HG03460 (cell line): ENCODE results near the gene GNB1.
"Not testable (repeated sequence)": the region's sequence is repeated elsewhere in the genome, so short reads cannot be mapped to it uniquely, and the experiment has no call there.

Experiments
- ATAC-seq: cut with Tn5 transposase; IDR thresholded peaks from one replicate; pipeline ENCODE4 v1.9.1; 2021; ENCODE audit not compliant: unreplicated experiment

GNB1 gene

DNA sequence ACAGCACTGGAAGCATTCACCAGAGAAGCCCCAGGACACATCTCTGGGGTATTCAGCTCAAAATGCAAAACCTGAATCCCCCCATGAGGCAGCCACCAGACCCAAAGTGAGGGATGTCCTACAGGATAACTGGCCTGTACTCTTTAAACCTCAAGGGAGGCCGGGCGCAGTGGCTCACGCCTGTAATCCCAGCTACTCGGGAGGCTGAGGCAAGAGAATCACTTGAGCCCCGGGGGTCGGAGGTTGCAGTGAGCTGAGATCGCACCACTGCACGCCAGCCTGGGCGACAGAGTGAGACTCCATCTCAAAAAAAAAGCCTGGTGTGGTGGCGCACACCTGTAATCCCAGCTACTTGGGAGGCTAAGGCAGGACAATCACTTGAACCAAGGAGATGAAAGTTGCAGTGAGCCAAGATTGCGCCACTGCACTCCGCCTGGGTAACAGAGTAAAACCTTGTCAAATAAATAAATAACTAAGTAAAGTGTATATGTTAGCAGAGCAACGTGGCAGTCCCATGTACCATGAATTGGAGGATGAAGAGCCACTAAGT, 29.1 kb downstream of the GNB1 start:
- not testable (repeated sequence) for ATAC-seq

DNA sequence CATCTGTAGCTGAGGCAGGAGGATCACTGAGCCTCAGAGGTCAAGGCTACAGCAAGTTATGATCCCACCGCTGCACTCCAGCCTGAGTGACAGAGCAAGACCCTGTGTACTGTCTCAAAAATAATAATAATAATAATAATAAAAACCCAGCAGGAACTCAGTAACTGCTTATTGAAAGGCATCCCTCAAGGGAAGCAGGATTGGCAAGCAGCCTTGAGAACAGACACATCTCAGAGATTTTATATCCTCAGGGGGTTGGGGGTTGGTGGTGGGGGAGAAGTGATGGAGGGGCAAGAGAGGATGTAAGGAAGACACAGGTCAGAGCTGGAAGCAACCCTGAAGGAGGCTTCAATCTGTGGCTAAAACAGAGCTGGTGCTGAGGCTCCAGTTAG, 29.6 kb downstream of the GNB1 start:
- ATAC-seq: no peak

DNA sequence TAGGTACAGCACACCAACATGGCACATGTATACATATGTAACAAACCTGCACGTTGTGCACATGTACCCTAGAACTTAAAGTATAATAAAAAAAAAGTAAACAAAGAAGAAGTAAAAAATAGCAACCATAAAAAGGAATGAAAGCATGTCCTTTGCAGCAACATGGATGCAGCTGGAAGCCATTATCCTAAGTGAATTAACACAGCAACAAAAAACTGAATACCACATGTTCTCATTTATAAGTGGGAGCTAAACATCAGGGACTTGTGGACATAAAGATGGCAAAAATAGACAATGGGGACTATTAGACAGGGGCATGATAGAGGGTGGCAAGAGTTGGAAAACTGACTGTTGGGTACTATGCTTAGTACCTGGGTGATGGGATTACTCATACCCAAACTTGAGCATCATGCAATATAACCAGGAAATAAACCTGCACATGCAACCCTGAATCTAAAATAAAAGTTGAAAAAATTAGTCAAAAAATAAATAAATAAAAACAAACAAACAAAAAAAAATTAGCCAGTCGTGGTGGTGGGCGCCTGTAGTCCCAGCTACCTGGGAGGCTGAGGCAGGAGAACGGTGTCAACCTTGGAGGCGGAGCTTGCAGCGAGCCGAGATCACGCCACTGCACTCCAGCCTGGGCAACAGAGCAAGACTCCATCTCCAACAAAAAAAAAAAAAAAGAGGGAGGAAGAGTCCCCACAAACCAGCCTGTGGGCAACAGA, 30.8 kb downstream of the GNB1 start:
- not testable (repeated sequence) for ATAC-seq

DNA sequence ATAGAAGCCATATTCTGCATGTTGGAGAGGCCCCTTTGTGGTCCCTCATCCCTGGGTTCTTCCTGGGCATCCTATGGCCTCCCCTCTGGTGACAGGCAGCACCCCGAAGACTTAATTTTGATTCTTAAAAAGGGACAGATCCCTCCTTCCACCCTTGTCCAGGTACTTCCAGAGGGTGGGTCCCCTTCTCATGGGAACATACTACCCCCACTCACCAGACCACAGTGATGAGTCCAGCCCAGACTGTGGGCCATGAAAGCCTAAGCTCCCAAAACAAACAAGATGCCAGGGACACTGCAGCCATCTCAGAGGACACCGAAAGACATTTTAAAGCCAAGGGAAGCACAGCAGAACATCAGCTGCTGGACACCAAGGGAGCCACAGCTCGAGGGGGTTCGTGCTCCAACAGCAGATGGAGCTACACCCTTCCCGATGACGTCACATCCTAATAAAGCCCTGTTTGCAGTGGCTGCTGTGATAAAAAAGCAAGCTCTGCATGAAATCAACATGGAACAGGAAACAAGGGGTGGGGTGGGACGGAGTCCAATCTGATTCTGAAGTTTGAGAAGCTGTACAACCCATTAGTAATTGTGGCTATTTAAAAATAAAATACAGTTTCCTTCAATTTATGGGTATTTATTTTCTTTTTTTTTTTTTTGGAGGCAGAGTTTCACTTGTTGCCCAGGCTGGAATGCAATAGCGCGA, 32.4 kb downstream of the GNB1 start:
- ATAC-seq: no peak

DNA sequence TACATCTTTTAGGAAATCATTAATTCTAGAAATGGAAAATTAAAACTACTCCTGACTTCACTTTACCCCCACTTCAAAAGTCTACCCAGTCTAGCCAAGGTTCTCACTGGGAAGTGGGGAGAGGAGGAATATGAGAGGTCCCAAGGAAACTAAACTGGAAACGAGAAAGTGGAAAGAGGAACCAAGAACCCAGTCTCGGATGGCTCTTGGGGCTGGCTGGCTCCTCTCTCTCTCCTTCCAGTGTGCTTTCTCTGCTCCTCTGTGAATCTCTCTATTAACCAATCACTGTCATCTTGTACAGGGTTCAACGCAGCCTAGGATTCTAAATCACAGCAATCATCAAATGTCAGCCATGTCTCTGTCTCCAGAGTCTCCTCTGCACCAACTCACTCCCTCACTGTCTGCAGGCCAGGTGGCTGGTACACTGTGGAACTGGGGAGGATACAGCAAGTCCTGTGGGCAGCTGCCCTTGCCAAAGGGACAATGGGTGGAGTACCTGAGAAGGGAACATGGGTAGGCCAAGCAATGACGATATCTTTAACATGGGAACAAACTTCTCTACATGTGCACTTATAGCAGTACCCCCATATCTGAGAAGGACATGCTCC, 33.7 kb downstream of the GNB1 start:
- ATAC-seq: no peak

DNA sequence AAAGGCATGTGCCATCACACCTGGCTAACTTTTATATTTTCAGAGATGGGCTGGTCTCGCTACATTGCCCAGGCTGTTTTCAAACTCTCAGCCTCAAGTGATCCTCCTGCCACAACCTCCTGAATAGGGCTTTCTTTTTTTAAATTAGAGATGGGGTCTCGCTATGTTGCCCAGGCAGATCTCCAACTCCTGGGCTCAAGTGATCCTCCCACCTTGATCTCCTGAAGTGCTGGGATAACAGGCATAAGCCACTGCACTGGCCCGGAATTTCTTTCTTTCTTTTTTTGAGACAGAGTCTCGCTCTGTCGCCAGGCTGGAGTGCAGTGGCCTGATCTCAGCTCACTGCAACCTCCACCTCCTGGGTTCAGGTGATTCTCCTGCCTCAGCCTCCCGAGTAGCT, 34.7 kb downstream of the GNB1 start:
- ATAC-seq: not testable (repeated sequence)

DNA sequence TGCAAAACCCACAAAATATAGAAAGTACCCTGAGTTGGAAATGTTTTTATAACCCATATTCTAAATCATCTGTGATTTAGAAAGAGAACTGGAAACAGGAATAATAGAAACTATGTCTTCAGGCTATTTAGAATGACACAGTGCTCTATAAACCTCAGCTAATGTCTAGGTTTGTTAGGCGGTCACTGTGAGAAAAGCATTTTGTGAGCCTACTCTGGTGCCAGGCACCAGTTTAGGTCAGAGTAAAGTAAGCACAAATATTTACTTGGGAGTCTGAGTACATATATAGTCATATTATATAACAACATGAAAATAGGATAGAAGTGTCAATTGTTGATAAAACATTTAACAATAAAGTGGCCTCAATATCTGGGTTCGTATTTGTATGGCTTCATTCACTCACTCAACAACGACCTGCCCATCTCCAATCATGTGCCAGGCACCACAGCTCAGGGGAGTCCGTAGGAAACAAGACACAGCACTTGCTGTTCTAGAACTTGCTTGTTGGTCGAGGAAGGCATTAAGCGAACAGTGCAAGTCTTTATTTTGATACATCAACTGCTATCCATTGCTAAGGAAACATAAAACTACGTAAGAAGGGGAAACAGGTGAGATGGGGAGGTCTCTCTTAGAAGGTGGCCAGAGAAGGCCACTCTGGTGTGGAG, 37.2 kb downstream of the GNB1 start:
- no peak for ATAC-seq

DNA sequence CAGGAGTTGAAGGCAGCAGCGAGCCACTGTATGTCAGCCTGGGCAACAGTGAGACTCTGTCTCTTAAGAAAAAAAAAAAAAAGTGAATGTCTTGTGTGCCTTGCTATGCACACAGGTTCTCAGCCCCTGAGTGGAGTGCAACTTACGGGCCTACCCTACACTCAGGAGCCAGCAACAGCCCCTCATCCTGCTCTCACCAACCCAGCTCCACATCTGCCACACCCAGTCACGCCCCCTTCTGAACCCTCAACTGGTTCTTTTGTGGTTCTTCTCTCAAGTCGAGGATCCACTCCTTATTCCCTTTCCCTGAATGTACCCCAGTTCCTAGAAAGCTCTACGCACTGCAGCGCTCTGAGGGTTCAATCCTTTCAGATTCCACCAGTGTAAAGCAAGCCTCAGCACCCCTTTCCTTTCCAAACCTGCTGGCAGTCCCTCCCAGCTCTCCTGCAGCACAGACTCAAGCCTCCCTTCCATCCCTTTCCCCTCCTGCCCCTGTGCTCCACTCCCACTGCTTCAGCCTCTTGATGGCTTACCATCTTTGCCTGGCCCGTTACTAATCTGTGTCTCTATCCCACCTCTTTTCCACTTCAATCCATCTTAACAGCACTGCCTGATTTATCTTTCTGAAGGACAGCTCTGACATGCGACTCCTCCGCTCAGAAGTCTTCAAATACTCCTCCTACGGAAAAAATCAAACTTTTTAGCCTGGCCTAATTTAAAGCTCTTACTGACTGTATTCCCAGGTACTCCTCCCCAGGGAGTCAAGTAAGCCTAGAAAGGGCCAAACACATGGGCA, 38.1 kb downstream of the GNB1 start:
- no peak for ATAC-seq

DNA sequence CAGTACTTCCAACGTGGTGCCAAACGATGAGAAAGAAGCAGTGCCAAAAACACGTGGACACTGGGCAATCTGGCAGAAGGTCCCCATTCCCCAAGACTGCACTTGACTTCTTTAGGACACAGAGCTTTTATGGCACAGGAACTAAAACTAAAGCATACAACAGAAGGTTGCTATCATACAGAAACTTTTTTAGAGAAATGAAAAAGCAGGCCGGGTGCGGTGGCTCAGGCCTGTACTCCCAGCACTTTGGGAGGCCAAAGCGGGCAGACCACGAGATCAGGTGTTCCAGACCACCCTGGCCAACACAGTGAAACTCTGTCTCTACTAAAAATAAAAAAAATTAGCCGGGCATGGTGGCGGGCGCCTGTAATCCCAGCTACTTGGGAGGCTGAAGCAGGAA, 43.0 kb downstream of the GNB1 start:
- ATAC-seq: peak; percentile 50

DNA sequence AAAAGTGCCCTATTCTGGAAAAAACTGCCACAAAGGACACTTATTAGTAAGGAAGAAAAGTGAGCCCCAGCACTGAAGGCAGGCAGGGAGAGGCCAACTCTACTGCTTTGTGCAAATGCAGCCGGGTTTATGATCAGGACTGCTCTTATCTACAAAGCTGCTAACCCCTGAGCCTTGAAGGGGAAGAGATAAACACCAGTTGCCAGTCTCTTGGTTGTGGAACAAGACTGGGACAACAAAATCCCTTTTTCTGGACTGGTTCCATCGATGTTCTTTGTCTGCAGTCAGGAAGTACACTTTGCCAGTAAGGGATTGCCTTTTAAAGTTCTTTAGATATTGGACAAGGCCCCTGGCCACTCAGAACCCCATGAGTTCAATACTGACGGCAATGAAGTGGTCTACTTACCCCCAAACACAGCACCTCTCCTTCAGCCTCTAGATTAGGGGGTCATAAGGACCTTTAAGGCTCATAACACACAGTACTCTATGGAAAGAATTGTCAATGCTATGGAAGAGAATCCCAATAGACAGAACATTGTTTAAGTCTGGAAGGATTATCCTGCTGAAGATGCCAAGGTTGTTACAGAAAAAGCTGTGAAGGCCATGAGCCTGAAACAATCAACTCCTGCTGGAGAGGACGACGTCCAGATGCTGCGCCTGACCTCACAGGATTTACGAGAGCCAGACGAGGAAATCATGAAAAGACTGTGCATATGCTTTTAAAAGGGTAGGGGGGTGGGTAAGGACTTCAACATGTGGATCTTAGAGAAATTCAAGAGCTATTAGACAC, 43.6 kb downstream of the GNB1 start:
- ATAC-seq: no peak

DNA sequence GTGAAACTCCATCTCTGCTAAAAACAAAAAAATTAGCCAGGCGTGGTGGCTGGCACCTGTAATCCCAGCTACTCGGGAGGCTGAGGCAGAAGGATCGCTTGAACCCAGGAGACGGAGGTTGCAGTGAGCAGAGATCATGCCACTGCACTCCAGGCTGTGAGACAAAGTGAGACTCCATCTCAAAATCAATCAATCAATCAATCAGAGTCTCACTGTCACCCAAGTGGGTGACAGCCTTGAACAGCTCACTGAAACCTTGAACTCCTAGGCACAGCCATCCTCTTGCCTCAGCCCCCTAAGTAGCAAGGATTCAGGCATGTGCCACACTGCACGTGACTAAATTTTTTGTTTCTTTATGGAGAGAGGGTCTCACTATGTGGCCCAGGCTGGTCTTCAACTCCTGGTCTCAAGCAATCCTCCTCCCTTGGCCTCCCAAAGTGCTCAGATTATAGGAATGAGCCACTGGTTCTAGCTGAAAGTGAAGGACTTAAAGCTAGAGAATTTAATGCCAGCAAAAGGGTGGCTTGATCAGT, 44.4 kb downstream of the GNB1 start:
- no peak for ATAC-seq

DNA sequence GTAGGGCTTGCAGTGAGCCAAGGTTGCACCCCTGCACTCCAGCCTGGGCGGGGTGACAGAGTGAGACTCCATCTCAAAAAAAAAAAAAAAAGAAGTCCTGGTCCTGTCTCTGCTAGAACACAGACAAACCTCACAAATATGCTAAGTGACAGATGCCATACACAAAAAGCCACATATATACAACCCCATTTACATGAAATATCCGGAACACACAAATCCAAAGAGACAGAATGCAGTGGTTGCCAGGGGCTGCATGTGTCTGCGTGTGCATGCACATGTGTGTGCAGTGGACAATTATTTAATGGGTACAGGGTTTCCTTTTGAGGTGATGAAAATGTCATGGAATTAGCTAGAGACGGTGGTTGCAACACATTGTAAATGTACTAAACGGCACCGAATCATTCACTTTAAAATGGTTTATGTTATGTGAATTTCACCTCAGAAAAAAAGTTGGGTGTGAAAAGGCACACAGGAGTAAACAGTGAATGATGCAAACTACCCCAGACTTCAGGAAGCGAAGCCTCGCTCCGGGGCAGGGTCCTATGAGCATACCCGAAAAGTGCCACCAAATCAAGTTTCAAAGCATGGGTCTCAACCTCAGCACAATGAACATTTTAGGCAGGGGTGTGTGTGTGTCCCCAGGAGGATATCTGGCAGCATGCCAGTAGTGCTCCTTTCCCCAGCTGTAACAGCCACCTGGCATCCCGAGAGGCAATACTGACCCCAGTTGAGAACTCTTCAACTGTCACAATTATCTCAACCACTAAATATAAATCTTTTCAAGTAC, 48.3 kb downstream of the GNB1 start:
- ATAC-seq: peak; percentile 52

DNA sequence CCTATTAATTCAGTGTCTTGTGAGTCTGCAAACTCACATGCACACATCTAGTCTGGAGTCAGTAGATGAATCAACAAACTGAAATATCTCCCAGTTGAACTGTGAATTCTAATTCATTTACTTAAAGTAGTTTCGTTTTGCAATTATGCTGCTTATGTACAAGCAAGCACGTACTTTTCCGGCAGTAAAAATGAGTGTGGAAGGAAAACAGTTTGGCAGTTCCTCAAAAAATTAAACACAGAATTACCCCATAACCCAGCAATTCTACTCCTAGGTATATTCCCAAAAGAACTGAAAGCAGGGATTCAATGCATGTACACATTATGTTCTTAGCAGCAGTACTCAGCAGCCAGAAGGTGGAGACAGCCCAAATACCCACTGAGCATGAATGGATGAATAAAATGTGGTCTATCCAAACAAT, 49.3 kb downstream of the GNB1 start:
- ATAC-seq: no peak

DNA sequence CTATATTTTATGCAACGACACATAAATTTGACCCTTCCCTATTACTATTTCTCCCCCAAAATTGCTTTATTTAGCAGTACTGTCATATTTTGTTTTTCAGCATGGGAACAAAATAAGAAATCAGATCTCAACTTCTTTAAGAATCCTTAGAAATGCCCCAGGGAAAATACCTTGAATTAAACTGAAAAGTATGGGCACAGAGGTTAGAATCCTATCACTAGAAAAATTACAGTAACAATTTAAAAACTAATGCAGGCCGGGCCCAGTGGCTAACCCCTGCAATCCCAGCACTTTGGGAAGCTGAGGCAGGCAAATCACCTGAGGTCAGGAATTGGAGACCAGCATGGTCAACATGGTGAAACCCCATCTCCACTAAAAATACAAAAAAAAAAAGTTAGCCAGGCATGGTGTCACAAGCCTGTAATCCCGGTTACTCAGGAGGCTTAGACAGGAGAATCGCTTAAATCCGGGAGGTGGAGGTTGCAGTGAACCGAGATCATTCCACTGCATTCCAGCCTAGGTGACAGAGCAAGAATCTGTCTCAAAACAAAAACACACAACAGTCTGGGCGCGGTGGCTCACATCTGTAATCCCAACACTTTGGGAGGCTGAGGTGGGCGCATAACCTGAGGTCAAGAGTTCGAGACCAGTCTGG, 51.4 kb downstream of the GNB1 start:
- ATAC-seq: no peak

DNA sequence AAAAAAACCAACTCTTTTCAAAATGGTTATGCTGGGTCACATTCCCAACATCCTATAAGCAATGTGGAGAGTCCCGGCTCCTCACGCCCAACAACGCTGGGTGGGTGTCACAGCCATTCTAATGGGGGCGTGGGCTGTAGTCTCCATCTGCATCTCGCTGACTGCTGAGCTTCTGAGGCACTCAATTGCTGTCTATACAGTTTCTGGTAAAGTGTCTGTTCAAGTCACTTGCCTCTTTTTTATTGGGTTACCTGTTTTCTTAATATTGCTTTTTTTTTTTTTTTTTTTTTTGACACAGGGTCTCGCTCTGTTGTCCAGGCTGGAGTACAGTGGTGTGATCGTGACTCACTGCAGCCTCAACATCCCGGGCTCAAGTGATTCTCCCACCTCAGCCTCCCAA, 54.8 kb downstream of the GNB1 start:
- ATAC-seq: no peak

DNA sequence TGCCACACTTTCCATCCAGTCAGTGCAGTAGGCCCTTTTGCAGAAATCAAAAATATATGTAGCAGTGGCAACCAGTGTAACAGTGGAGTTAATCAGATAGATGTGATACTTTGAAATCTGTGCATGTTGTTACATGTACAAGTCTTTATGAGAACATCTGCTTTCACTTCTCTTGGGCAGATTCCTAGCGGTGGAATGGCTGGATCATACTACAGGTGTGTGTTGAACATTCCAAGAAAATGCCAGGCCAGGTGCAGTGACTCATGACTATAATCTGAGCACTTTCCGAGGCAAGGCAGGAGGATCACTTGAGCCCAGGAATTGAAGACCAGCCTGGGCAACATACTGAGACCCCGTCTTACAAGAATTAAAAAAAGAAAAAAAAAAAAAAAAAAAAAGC, 55.3 kb downstream of the GNB1 start:
- ATAC-seq: no peak

DNA sequence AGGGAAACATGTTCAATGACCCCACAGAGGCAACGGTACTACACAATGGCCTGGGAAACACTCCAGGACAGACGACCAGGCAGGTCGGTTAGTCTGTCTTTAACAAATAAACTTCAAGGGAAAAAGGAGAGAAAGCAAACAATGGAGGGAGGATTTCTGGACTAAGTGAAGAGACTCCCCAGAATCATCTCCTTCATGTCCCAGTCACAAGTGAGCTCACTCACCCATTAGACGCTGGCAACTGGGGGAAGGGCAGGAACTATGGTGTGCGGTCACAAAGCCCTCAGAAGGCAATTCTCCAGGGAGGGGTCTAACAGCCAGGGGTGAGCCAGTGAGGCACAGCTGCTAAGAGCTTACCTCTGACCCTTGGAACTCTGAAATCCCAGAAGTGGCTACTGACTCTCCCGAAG, 57.0 kb downstream of the GNB1 start:
- ATAC-seq: peak; percentile 88

DNA sequence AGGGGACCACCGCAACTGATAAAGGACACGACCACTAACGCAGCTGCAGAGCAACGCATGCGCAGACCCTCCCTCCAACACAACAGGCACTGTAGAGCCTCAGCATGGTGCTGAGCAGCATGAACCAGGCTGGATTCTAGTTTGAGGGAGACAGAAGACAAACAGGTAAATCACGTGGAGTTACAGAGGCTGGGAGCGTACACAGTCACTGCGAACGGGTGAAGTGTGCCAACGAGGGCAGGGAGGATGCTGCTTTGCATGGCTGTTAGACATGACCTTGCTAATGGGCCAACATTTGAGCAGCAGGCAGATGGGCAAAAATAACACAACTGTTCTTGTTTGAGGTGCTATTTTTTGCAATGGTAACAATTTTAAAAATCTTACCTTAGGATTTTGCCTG, 57.4 kb downstream of the GNB1 start:
- no peak for ATAC-seq
